Gastrocnemius medialis (tissue), 4 donors: ENCODE data around the gene RBM3. TPM values are rescaled to one million over a fixed set of nuclear protein-coding genes. Genes with fewer than 3 reads are reported as not detected.

Source experiments
- ATAC-seq, 2 donors: fragments of 150-250 bp; one replicate each; pipeline ENCODE4 v1.9.1; 2016
- DNase-seq, 2 donors: peaks; one replicate each; pipeline ENCODE4 v3.0.0-alpha.2; 2019
- H3K27ac ChIP-seq, 4 donors: fragments of 200-600 bp; sonication (generic); 1 replicate in 1 of 4; 2 replicates in 3 of 4; pipeline ENCODE4 v1.5.1; 2016 to 2018; ENCODE audit warnings: mild to moderate bottlenecking in 2 of 4, moderate library complexity in 1 of 4
- H3K27me3 ChIP-seq, 3 donors: fragments of 200-600 bp; sonication (generic) in 2 of 3; 1 replicate in 1 of 3; 2 replicates in 2 of 3; pipeline versions ENCODE4 v1.5.1 to v1.6.0; 2016 to 2019; ENCODE audit warnings: mild to moderate bottlenecking in 1 of 3, moderate library complexity in 1 of 3
- H3K36me3 ChIP-seq, 2 donors: fragments of 200-600 bp; sonication (generic) in 1 of 2; one replicate each; pipeline ENCODE4 v1.5.1; 2017 to 2018
- H3K4me1 ChIP-seq, 2 donors: fragments of 200-600 bp; sonication (generic) in 1 of 2; one replicate each; pipeline ENCODE4 v1.5.1; 2016 to 2017; ENCODE audit warnings: mild to moderate bottlenecking in 2 of 2
- H3K4me3 ChIP-seq, 4 donors: fragments of 200-600 bp; sonication (generic) in 3 of 4; 1 replicate in 1 of 4; 2 replicates in 3 of 4; pipeline ENCODE4 v1.5.1; 2016 to 2019; ENCODE audit warnings: mild to moderate bottlenecking in 2 of 4
- H3K9me3 ChIP-seq, 3 donors: fragments of 200-600 bp; sonication (generic) in 2 of 3; 1 replicate in 1 of 3; 2 replicates in 2 of 3; pipeline ENCODE4 v1.5.1; 2016 to 2019
- CTCF ChIP-seq, 5 experiments: fragments of 450-650 bp in 3 of 5; fragments of 200-600 bp in 2 of 5; sonication (generic) in 2 of 5; IDR thresholded peaks in 4 of 5; conservative IDR thresholded peaks in 1 of 5; 1 replicate in 4 of 5; 2 replicates in 1 of 5; pipeline ENCODE4 v1.5.1; 2016 to 2019; ENCODE audit warnings: antibody characterized with exemption in 5 of 5, mild to moderate bottlenecking in 3 of 5, moderate library complexity in 3 of 5
- POLR2A ChIP-seq, 2 donors: fragments of 450-650 bp; IDR thresholded peaks; one replicate each; pipeline ENCODE4 v1.6.1; 2017; ENCODE audit warnings: antibody characterized with exemption in 2 of 2, mild to moderate bottlenecking in 2 of 2, moderate library complexity in 2 of 2
- in situ Hi-C, 4 donors: fragments of 200-750 bp; cut with MboI; loops; one replicate each; pipeline versions ENCODE4 v1.15.0 to v1.8.0; 2017; ENCODE audit warnings: low sequenced_read_pairs in 4 of 4
- intact Hi-C: fragments of 100-400 bp; cut with DNase I; formaldehyde crosslinking; loops from one replicate; pipeline ENCODE4 v1.15.1; 2023; ENCODE audit warnings: low total_unique reads
- total RNA-seq, 4 donors: library from RNA; depleted of rRNA; stranded (reverse); fragments of >200 nt; gene quantifications; one replicate each; pipeline versions ENCODE4 v1.1.0 to v1.2.3, GENCODE V29; 2016

Gene RBM3
- total RNA-seq, 4 donors from 2014 or later = 49.2 to 92.1 (median 59.9) TPM

DNA sequence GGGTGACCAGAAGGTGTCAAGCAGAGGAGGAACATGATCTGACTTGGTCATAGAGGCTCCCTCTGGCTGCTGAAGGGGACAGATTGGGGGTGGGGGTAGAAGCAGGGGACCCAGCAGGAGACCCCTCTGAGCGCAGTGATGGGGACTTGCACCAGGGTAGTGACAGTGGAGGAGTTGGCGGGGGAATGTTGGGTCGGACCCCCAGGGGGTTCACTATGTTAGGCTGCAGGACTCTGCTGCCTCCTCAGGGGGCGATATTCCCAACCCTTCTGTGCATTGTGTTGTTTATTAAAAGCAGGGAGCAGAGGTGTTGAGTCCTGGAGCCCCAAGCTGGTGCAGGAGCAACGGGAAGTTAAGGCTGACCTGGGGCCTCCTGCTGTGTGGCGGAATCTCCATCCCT is 31.8 kb downstream of the RBM3 start:
- Histone ChIP-seq H3K9me3 (no peaks in the 10 kb centered on the region), H3K4me3 (no peak overlapping the region), H3K27ac (no peak overlapping the region), H3K27me3 (no peaks in the 10 kb centered on the region), H3K4me1 (no peaks in the 10 kb centered on the region), H3K36me3 (peaks cover 0 to 38% of the 10 kb centered on the region in 2 donors)
- ATAC-seq (no peak), DNase-seq (no peak)
- in situ Hi-C loops (no loop called here), intact Hi-C loops (no loop called here)
- no peak for TF ChIP-seq POLR2A (IDR thresholded peaks at IDR 0.05)

DNA sequence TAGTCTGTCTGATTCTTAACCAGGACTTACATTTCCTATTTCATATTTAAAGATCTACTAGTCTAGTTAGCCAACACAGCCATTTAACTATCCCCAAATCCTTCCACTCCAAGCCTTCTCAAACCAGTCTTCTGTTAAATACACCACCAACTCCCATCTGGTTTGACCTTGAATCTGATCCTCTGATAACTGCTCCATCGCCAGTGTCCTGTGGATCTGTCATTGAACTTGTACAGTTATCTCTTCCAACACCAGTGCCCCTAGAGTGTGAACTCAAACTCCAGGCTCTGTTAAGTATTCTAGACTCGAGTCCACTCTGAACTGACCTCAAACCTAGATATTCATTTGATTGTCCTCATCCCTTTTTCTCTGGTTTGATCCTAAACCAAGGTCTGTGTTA is 37.4 kb downstream of the RBM3 start:
- no peak for DNase-seq
- TF ChIP-seq POLR2A (IDR thresholded peaks at IDR 0.05) = no peak
- TF ChIP-seq CTCF (IDR thresholded peaks at IDR 0.05 in 4 of 5, conservative IDR thresholded peaks at IDR 0.05 in 1 of 5) = no peak
- no peak overlapping the region for H3K27ac ChIP-seq
- no peaks in the 10 kb centered on the region for H3K27me3 ChIP-seq
- H3K4me3 ChIP-seq = no peak overlapping the region
- no peaks in the 10 kb centered on the region for H3K4me1 ChIP-seq
- in situ Hi-C loops (no loop called here), intact Hi-C loops (no loop called here)
- no peaks in the 10 kb centered on the region for H3K36me3 ChIP-seq
- H3K9me3 ChIP-seq = no peaks in the 10 kb centered on the region
- no peak for ATAC-seq

GRCh38 chrX:48613502-48614160 is 39.3 kb downstream of the RBM3 start:
- ATAC-seq = no peak
- TF ChIP-seq CTCF (IDR thresholded peaks at IDR 0.05 in 4 of 5, conservative IDR thresholded peaks at IDR 0.05 in 1 of 5) (no peak), POLR2A (IDR thresholded peaks at IDR 0.05) (no peak)
- Histone ChIP-seq H3K4me1 (no peaks in the 10 kb centered on the region), H3K27me3 (peaks cover 0 to 4% (median 2%) of the 10 kb centered on the region in 3 donors), H3K4me3 (no peak overlapping the region), H3K9me3 (no peaks in the 10 kb centered on the region), H3K27ac (no peak overlapping the region), H3K36me3 (no peaks in the 10 kb centered on the region)
- no peak for DNase-seq
- intact Hi-C loops (no loop called here), in situ Hi-C loops (no loop called here)

- Histone ChIP-seq H3K4me1 (no peaks in the 10 kb centered on the region), H3K27me3 (peaks cover 0 to 4% (median 2%) of the 10 kb centered on the region in 3 donors), H3K4me3 (no peak overlapping the region), H3K27ac (no peak overlapping the region), H3K36me3 (no peaks in the 10 kb centered on the region), H3K9me3 (no peaks in the 10 kb centered on the region)
- intact Hi-C loops = no loop called here
- TF ChIP-seq CTCF (IDR thresholded peaks at IDR 0.05 in 4 of 5, conservative IDR thresholded peaks at IDR 0.05 in 1 of 5) (no peak), POLR2A (IDR thresholded peaks at IDR 0.05) (no peak)
- in situ Hi-C loops = no loop called here
- ATAC-seq (no peak), DNase-seq (no peak)
Observed at GRCh38 chrX:48616576-48616975, 42.3 kb downstream of the RBM3 start.

DNA sequence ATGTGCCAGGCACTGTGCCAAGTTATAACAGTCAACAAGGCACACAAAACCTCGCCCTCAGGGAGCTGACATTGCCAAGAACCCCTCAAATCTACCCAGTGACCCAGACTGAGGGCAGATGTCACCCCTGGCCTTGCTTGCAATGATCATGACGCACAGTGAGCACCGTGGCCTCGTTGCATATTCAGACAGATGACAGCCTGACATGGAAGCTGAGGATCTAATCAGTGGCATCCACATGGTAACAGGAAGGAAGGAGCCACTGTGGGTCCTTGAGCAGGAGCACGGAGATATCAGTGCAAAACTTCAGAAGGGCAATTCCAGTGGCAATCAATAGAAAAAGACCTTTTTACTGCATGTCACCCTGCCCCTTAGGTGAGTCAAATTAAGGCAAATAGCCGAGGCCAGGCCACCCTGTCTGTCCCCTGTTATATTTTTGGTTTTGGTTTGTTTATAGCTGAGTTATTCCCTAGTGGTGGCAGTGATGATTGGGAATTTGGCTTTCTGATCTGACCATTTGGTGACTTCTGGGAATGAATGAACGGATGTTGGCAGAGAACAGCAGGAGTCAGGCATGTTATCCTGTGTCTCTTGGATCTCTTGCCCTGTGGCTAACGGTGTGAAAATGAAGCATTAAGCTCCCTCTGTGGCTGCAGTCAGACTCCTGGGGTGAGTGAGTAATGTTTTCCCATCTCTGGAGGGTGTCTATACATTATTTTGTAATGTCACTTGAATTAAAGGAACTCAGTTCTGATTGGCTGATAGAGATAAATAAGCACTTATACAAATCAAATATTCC is 43.5 kb downstream of the RBM3 start:
- ATAC-seq = no peak
- in situ Hi-C loops = no loop called here
- Histone ChIP-seq H3K4me1 (no peaks in the 10 kb centered on the region), H3K36me3 (no peaks in the 10 kb centered on the region), H3K27me3 (peaks cover 0 to 4% (median 2%) of the 10 kb centered on the region in 3 donors), H3K4me3 (no peak overlapping the region), H3K27ac (no peak overlapping the region), H3K9me3 (no peaks in the 10 kb centered on the region)
- no peak for DNase-seq
- intact Hi-C loops = no loop called here
- TF ChIP-seq CTCF (IDR thresholded peaks at IDR 0.05 in 4 of 5, conservative IDR thresholded peaks at IDR 0.05 in 1 of 5) (no peak), POLR2A (IDR thresholded peaks at IDR 0.05) (no peak)
